K562 (cell line): ENCODE data around the gene SLC5A10. TPM values are rescaled to one million over a fixed set of nuclear protein-coding genes. Genes with fewer than 3 reads are reported as not detected.

Experiments
- ATAC-seq: fragments of 200-7000 bp; cut with Tn5 transposase; 3 replicates; pipeline ENCODE4 v1.9.1; 2020; ENCODE audit warnings: moderate library complexity
- BruUV-seq: library from RNA; stranded (reverse); fragments of 400-500 nt; replicated peaks from 2 replicates; lab custom pipeline; 2021; lab: Mats Ljungman, UMichigan
- CTCF ChIA-PET: fragments of 300-600 bp; formaldehyde crosslinking; extraction: SDS; loops from one replicate; lab custom pipeline; 2021; ENCODE audit warnings: low intra/inter-chr PET ratio; lab: Yijun Ruan, JAX
- POLR2A ChIA-PET: fragments of 300-600, 350-650 bp; sonication (Branson Sonifier 250); formaldehyde crosslinking; extraction: SDS; loops from one replicate; lab custom pipeline; 2021; ENCODE audit warnings: antibody characterized with exemption, inconsistent platforms; lab: Yijun Ruan, JAX
- DNase-seq, 4 experiments: peaks; one replicate each; pipeline versions ENCODE4 v3.0.0 to v3.0.0-alpha.2; 2011 to 2018; ENCODE audit warnings: low spot score in 3 of 4, mixed read lengths in 3 of 4; ENCODE audit errors: extremely low read depth in 1 of 4
- FAIRE-seq: peaks from 2 replicates; lab custom pipeline; 2011; peaks lifted over from hg19 to GRCh38; lab: Jason Lieb, UNC
- H2AFZ ChIP-seq: 2 replicates; pipeline ENCODE4 v1.6.0; 2011; ENCODE audit warnings: low read depth, low read length, control low read depth, inconsistent platforms
- H3K27ac ChIP-seq: fragments of 200-600 bp; 3 replicates; pipeline ENCODE4 v1.8.0; 2011; ENCODE audit warnings: low read depth, mild to moderate bottlenecking, control low read depth, inconsistent platforms, low read length, moderate library complexity, mixed read lengths; ENCODE audit errors: extremely low read depth
- H3K27me3 ChIP-seq, 2 experiments: fragments of 300-600 bp in 1 of 2; 2 replicates in 1 of 2; 3 replicates in 1 of 2; pipeline versions ENCODE4 v1.6.0 to v1.8.0; 2011; ENCODE audit warnings: inconsistent platforms in 2 of 2, low read length in 2 of 2, mild to moderate bottlenecking in 1 of 2, mixed read lengths in 1 of 2, moderate library complexity in 1 of 2; ENCODE audit not compliant: control insufficient read depth in 2 of 2, insufficient read depth in 2 of 2
- H3K36me3 ChIP-seq: fragments of 300-600 bp; 3 replicates; pipeline ENCODE4 v1.8.0; 2011; ENCODE audit warnings: mild to moderate bottlenecking, low read length, inconsistent platforms; ENCODE audit not compliant: control insufficient read depth, insufficient read depth
- H3K4me1 ChIP-seq, 2 experiments: fragments of 200-600 bp in 1 of 2; replicated peaks in 1 of 2; 2 replicates in 1 of 2; 3 replicates in 1 of 2; pipeline versions ENCODE4 v1.5.1 to v1.8.0; 2011; ENCODE audit warnings: inconsistent platforms in 2 of 2, low read length in 2 of 2, mild to moderate bottlenecking in 1 of 2, mixed read lengths in 1 of 2, moderate library complexity in 1 of 2; ENCODE audit not compliant: control insufficient read depth in 2 of 2, insufficient read depth in 2 of 2
- H3K4me2 ChIP-seq: 2 replicates; pipeline ENCODE4 v1.6.1; 2011; ENCODE audit warnings: low read length, control low read depth, inconsistent platforms, mixed read lengths; ENCODE audit not compliant: insufficient read depth
- H3K4me3 ChIP-seq: fragments of 200-600 bp; sonication (generic), shearing (Covaris generic); 2 replicates; pipeline ENCODE4 v1.5.1; 2016; ENCODE audit warnings: control low read depth, inconsistent platforms
- H3K79me2 ChIP-seq: fragments of 200-600 bp; 3 replicates; pipeline ENCODE4 v1.8.0; 2011; ENCODE audit warnings: low read length, inconsistent platforms; ENCODE audit not compliant: control insufficient read depth, insufficient read depth
- H3K9ac ChIP-seq, 2 experiments: 2 replicates each; pipeline versions ENCODE4 v1.6.0 to v1.6.1; 2011; ENCODE audit warnings: low read depth in 2 of 2, low read length in 2 of 2, control low read depth in 1 of 2, inconsistent platforms in 1 of 2, mild to moderate bottlenecking in 1 of 2, mixed read lengths in 1 of 2; ENCODE audit not compliant: insufficient read depth in 1 of 2
- H3K9me1 ChIP-seq: one replicate; pipeline ENCODE4 v1.6.0; 2011; ENCODE audit warnings: inconsistent platforms, mild to moderate bottlenecking, low read length, moderate library complexity; ENCODE audit not compliant: control insufficient read depth, insufficient read depth
- H3K9me3 ChIP-seq: replicated peaks from 2 replicates; pipeline ENCODE4 v1.5.1; 2011; ENCODE audit warnings: low read depth, low read length, inconsistent platforms; ENCODE audit not compliant: control insufficient read depth, insufficient read depth
- H4K20me1 ChIP-seq: replicated peaks from 2 replicates; pipeline ENCODE4 v1.6.1; 2011; ENCODE audit warnings: low read length, inconsistent platforms, mixed read lengths; ENCODE audit not compliant: control insufficient read depth, insufficient read depth
- C11orf30 ChIP-seq: fragments of 450-650 bp; IDR thresholded peaks from 2 replicates; pipeline ENCODE4 v1.6.1; 2016; ENCODE audit warnings: low read depth, mild to moderate bottlenecking
- NFE2L1 ChIP-seq: fragments of 450-650 bp; IDR thresholded peaks from 2 replicates; pipeline ENCODE4 v1.6.1; 2016; ENCODE audit warnings: missing genetic modification characterization, low read depth, mild to moderate bottlenecking, missing compliant biosample characterization, moderate library complexity, borderline replicate concordance
- ZMIZ1 ChIP-seq, 2 experiments: fragments of 150-350 bp in 1 of 2; IDR thresholded peaks; 2 replicates each; pipeline ENCODE4 v1.6.1; 2012 to 2016; ENCODE audit warnings: low read depth in 2 of 2, low read length in 2 of 2, mild to moderate bottlenecking in 1 of 2, moderate library complexity in 1 of 2
- ZNF395 ChIP-seq: fragments of 200-800 bp; sonication (Bioruptor generic); IDR thresholded peaks from 2 replicates; pipeline ENCODE4 v1.6.1; 2017; ENCODE audit warnings: missing genetic modification characterization, missing compliant biosample characterization
- ZNF740 ChIP-seq, 3 experiments: fragments of 200-800 bp in 1 of 3; sonication (Bioruptor generic) in 1 of 3; sonication (generic) in 1 of 3; formaldehyde crosslinking in 1 of 3; IDR thresholded peaks; 2 replicates each; pipeline versions ENCODE4 v1.6.1 to v1.8.0; 2016 to 2022; ENCODE audit warnings: mild to moderate bottlenecking in 2 of 3, missing compliant biosample characterization in 2 of 3, missing genetic modification characterization in 2 of 3, missing genetic modification reagents in 1 of 3
- WGBS: fragments of 100-300 bp; shearing (Covaris generic); methylation state at CpG from one replicate; pipeline ENCODE4 v1.1.6; 2016; ENCODE audit warnings: low coverage, mixed read lengths; ENCODE audit not compliant: insufficient coverage; ENCODE audit errors: missing lambda C conversion rate; 5-methylcytosine and 5-hydroxymethylcytosine counted together
- in situ Hi-C: fragments of 300-500 bp; cut with MboI; formaldehyde crosslinking; loops from 4 replicates; pipeline ENCODE4 v1.15.0; 2018; ENCODE audit warnings: inconsistent platforms, mixed read lengths
- intact Hi-C: fragments of 100-400 bp; cut with micrococcal nuclease; formaldehyde crosslinking; loops from 2 replicates; pipeline ENCODE4 v1.14.2; 2022
- polyA plus RNA-seq, 8 experiments: library from polyadenylated mRNA; depleted of rRNA in 4 of 8; stranded (reverse) in 5 of 8; unstranded in 3 of 8; fragments of >200 nt; fragmentation: Nextera tagmentation in 2 of 8; fragmentation: Illumina TruSeq in 1 of 8; extraction: Ambion mirVana in 2 of 8; extraction: Trizol in 1 of 8; gene quantifications; 2 replicates each; pipeline versions ENCODE4 v1.2.1 to v1.2.3, GENCODE V29; 2011 to 2014; ENCODE audit warnings: inconsistent platforms in 1 of 8, missing spikeins in 1 of 8
- total RNA-seq, 7 experiments: library from RNA; depleted of rRNA in 6 of 7; stranded (reverse); fragments of >200 nt in 6 of 7; fragmentation: Illumina TruSeq in 2 of 7; extraction: Trizol in 2 of 7; gene quantifications; 2 replicates each; pipeline versions ENCODE4 v1.2.1 to v1.2.3, GENCODE V29; 2011 to 2021; ENCODE audit warnings: low replicate concordance in 1 of 7

Gene SLC5A10
- total and polyA plus RNA-seq, 9 of the 15 experiments (the other 6 are each of a cell fraction or from before 2014, with no cell fraction given): 0.03 to 0.09 (median 0.03) TPM; not detected in 5

GRCh38 chr17:19022128-19022527, 70.2 kb downstream of the SLC5A10 start:
- Histone ChIP-seq H3K36me3 (no peaks in the 10 kb centered on the region), H3K4me2 (peak overlapping the region; percentile 68), H4K20me1 (no peaks in the 10 kb centered on the region), H3K9me3 (no peaks in the 10 kb centered on the region), H3K27me3 (no peaks in the 10 kb centered on the region), H3K4me3 (peak overlapping the region; percentile 36), H3K9ac (peak overlapping the region in 1 of 2 experiments; percentile 89; a peak in 2 of 4 replicates), H3K27ac (no peak overlapping the region), H3K4me1 (peaks cover 12 to 37% of the 10 kb centered on the region in 2 experiments; a peak in 4 of 5 replicates), H2AFZ (peak overlapping the region; percentile 87; the same call in 1 of the 2 replicates), H3K9me1 (no peaks in the 10 kb centered on the region)
- ChIA-PET CTCF (no interaction called here), POLR2A (interaction anchor here (2.1 kb wide), 1 partner anchor 25 kb away, joined by 5 read pairs; no protein-coding TSS in a partner anchor)
- FAIRE-seq (peak; percentile 32), ATAC-seq (no peak), DNase-seq (no peak)
- in situ Hi-C loops: no loop called here
- WGBS: 76% methylated on average over 5 of the region's 5 CpGs
- BruUV-seq: no TSS peak
- TF ChIP-seq C11orf30 (no peak), ZNF395 (CRISPR knock-in tag) (no peak), ZMIZ1 (IDR thresholded peaks at IDR 0.05; ENCODE audit: low read depth in 2 of 2, low read length in 2 of 2) (no peak), NFE2L1 (no peak), ZNF740 (CRISPR knock-in tag; IDR thresholded peaks at IDR 0.05) (no peak), ZNF740 (tag; IDR thresholded peaks at IDR 0.05) (no peak)
- TF ChIP-seq, all 486 proteins: peak for 0
- intact Hi-C loops: no loop called here
- no peaks in the 10 kb centered on the region for H3K79me2 ChIP-seq
